HL-60/S4 (cell line): ENCODE results near the gene SARM1.

Source experiments
- in situ Hi-C: fragments of 300-500 bp; cut with MboI; formaldehyde crosslinking; loops from 2 replicates; pipeline ENCODE4 v1.14.3; 2022; ENCODE audit warnings: low sequenced_read_pairs

The SARM1 gene

DNA sequence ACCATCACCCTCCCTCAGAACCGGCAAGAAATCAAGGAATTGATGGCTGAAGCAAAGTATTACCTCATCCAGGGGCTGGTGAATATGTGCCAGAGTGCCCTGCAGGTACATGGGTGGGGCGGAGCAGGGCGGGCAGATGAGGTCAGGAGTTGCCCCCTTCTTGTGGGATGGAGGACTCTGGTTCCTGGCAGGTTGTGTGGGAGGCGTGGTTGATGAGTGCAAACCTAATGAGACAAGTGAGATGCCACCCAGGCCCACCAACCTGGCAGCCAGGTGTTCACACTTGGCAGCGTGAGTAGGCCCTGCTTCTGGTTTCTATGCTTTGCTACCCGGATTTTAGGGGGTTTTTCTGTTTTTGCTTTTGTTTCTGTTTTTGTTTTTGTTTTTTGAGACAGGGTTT lies 31.1 kb upstream of the SARM1 start:
- in situ Hi-C loops: no loop called here

DNA sequence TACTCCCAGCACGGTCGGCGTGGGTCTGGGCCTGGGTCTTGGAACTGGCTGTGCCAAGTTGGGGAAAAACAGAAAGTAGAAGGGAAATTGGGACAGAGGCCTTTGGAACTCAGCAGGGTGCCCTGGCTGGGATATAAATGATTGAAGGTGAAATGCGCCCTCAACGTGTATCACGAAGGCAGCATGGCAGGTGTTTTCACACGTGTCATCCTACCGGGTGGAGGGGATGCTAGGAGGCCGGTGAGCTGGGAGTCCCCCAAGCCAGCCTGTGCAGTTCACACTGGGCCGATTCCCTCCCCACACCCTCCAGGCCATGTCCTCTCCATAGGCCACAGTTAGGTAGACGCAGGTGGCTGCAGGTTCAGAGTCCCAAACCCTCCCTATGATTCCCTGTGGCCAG lies 30.0 kb upstream of the SARM1 start:
- in situ Hi-C loops: no loop called here

DNA sequence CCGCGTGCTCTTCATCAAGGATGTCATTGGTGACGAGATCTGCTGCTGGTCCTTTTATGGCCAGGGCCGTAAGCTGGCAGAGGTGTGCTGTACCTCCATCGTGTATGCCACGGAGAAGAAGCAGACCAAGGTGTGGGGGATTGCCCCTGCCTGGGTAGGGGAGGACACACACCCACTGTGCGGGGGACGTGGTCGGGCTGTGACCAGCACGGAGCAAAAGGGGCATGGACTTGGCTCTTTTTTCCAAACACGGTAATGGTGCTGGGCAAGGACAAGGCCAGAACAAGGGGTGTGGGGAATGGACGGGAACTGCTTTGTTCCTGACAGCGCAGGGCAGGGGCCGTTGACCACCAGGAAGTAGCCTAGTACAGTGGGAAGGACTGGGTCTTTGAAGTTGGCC lies 29.2 kb upstream of the SARM1 start:
- in situ Hi-C loops: no loop called here

DNA sequence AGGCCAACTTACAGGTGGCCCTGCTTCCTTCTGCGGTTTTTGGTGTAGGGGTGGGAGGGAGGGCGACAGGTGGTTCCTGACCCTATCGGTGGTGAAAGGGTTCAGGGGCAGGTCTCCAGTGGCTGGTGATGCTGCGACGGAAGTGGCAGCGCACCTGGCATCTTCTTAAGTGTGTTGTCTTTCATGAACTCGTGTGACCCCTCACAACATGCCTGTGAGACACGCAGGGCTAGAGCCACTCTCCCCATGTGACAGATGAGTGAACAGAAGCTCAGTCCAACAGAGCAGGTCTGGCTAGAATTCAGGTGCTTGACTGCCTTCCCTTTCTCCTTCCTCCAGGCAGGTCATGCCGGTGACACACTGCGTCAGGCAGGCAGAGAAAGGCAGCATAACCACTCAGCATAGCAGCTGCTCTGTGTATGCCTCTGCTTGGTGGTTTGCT lies 28.0 kb upstream of the SARM1 start:
- in situ Hi-C loops: no loop called here

DNA sequence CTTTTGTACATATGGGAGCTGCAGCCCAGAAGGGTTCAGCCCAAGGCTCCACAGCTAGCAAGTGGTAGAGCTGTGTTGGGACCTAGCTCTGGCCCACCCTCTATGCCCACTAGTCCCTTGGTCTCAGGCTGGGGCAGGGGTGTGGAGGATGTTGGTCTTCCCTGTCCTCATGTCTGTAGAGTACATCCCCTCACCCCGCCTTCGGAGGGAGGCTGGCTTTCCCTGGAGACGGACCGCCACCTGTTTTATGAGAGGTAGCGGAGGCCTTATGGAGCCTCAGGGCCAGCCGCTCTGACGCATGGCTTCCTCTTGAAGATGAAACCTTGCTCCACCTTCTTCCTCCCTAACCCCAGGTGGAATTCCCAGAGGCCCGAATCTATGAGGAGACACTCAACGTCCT lies 27.5 kb upstream of the SARM1 start:
- in situ Hi-C loops: no loop called here

DNA sequence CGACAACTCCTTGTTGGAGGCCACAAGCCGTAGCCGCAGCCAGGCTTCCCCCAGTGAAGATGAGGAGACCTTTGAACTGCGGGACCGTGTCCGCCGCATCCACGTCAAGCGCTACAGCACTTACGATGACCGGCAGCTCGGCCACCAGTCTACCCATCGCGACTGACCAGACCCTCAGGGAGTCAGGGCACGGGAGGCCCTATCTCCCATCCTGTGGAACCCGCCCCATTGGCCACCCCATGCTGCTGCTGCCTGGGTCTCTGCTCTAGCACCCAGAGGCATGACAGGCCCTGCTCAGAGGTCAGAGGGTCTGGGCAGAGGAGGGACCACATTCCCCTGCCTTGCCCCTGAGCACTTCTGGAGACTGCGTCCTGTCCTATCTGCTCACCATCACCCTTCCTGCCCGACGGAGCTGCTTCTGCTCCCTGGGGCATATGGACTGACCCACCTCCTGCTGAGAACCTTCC lies 27.0 kb upstream of the SARM1 start:
- in situ Hi-C loops: no loop called here

DNA sequence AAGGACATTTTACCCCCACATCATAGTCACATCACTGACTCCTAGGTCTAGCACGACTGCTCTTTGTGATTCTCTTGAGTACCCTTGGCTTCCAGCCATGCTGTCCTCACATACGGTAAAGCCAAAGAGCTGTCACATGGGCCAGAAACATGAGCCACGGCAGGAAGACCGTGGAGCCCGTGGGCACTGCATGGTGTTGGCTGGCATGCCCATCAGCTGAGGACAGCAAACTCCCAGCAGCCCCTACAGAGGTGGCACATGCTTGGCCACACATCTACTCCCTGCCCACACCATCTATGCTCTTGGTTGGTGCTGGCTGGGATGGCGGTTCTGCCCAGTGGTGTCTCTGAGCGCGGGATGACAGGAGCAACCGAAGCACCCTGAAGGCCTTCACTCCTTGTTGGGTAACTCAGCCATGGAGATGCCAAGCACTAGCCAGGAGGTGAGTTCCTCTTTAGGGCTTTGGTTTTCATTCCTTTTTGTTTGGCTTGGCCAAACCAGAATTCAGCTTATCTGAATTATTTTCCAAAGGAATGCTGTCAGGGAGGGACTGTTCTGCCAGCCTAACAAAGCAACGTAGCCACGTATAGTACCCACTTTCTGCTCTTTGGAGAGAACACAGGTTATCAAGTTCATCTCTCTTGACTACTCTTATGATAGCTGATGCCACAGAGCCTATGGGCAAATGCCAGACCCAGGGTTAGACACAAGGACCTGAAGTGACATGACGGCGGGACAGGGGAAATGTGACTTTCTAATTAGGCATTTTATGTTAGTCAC lies 25.9 kb upstream of the SARM1 start:
- in situ Hi-C loops: no loop called here

DNA sequence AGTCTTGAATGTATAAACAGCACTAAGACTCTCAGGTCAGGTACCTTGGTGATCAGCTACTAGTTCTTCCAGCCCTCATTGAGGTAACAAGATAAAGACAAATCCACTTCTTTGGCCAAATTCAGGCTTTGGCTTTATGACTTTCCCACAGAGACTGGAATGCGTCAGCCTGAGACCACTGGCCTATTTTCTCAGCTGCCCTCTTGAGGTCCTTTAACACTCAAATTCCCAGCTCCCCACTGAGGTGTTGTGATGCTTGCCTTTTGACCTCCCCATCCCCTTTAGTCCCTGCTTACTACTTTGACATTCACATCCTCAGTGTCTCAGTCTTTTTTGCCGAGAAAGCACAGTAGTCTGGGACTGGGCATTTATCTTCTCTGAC lies 25.3 kb upstream of the SARM1 start:
- in situ Hi-C loops: no loop called here

DNA sequence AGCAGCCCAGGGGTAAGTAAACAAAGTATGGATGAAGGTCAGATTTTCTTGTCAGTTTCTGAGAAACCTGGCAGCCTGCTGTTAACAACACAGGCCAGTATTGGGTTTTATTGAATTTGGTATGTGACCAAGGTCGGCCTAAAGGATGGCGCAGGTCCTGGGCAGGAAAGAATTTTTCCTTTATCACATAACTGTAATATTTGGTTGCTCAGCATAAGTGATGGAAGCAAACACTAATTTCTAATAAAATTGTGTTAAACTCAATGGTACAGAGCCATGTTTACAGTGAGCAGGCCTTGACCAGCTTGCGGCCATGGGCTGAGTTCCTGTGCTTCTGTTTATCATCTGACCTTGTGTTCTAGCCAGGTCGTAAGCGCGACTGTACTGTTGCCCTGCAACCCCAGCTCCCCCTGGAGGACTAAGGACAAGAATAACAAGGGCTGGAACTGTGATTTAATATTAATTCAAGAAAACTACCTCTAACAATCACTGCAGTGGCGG lies 24.7 kb upstream of the SARM1 start:
- in situ Hi-C loops: no loop called here

DNA sequence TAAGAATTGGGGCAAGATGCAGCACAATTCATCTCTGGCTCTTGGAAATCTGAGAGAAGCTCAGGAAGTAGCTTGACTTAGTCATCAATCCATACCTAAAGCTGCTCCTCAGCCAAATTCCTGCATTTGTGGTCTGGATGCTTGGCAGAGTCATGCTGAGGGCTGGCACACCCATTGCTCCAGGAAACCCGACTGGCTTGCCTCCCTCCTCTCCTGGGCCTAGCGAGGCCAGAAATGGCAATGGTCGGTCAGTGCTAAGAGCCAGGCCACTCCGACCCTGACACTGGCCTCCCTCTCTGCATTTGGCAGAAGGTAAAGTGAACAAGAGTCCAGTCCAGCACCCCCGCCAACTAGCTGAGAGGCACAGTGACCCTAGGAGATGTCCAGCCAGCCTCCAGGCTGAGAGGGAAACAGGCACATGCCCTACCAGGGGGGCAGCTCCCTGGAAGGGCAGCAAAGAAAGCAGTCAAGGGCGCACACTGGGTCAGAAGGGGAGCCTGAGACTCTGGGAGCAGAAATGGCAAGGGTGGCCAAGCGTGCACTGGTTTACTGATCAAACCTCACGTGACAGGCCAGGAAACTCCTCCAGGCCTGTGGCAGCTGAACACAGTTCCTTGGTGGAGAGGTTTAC lies 24.1 kb upstream of the SARM1 start:
- in situ Hi-C loops: no loop called here

DNA sequence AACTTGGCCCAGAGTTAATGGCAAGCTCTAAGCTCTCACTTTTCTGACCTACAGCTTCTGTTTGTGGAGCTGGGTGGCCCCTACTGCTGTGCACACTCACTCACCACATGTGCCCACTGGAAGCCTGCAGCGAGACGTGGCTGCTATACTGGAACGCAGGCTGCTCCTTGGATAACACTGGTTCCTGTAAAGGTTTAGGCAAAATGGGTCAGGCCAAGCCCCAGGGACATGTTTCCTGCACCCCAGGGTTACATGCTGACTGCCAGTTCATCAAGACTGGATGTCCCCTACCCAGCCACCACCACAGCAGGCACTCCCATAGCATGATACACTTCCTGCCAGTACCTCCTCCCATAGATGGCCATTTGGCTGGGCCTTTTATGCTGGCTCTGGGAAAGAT lies 22.5 kb upstream of the SARM1 start:
- in situ Hi-C loops: no loop called here

DNA sequence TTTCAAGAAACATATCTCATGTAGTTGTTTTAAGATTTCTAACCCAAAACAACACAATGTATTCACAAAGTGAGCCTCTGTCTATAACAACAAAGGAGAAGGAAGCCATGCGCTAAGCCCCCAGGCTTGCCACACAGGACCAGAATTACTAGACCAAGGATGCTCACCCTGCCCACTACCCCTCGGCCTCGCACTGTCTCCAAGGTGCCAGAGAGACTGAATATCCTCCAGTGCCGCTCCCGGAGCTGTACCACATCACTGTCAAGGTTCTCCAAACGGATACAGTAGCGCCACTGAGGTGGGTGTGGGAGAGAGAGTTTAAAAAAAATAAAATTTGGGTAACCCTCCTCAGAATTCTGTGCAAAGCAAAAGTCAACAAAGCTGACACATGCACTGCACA lies 21.2 kb upstream of the SARM1 start:
- in situ Hi-C loops: no loop called here

DNA sequence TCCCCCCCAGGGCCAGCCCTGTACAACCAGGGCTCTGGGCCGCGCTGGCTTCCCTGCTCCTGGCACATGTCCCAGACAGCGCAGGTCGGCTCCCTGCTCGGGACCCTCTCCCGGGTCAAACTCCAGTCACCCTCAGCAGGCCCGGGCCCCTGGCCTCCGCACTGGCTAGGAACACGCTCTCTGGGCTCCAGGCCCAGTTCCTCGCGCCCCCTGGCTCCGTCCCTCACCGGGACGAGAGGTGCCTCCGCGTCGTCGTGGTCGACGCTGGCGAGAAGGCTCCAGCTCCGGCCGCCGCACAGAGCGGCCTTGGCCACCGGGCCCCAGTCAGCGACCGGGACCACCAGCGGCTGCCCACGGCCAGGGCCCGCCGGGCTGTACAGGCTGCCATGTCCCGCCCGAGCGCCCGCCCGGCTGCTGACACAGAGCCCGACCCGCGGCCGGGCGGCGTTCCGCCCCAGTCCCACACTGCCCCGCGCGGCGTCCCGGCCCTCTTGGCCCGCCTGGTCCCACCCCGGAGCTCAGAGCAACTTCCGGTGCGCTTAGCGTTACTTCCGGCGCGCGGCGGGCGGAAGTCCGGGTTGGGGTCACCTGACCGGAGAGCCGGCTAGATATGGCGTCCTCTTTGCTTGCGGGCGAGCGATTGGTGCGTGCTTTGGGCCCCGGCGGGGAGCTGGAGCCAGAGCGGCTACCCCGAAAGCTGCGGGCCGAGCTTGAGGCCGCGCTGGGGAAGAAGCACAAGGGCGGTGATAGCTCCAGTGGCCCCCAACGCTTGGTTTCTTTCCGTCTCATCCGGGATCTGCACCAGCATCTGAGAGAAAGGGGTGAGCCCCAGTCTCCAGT lies 14.2 kb upstream of the SARM1 start, which contains the start of gene POLDIP2:
TSS of gene POLDIP2 (minus strand) at position 467 of the 840 bp plus-strand sequence. CDS start at position 388, 79 bp downstream.
- in situ Hi-C loops: no loop called here

DNA sequence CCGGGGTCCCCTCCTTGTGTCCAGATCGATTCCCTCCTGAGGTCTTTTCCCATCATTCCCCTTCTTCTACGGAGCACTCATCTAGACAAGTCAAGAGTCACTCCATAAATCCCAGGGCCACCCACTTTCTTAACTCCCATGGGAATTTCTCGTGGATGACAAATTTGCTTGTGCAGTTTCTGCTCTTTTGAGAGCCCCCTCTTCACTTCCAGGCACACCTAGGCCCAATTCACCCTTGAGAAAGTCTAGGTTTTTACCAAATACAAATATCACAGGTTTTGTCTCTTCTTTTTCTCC lies 13.6 kb upstream of the SARM1 start:
- in situ Hi-C loops: no loop called here

DNA sequence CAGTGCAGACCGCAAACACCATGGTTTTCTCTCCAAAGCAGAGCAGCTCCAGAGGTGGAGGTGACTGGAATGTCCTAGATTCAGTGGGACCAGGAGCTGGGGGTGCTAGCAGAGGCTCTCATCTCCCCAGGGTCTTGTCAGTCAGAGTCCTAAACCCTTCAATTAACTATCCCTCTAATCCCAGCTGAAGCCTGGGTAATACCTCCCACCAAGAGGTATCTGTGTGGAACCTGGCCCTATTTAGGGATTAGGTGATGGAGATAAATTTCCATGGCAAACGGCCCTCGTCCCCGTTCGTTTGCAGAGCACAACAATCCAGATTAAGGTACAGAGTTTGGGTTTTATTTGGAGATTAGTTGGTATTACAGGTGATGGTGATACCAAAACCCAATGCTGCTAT lies 8.3 kb upstream of the SARM1 start:
- in situ Hi-C loops: no loop called here

DNA sequence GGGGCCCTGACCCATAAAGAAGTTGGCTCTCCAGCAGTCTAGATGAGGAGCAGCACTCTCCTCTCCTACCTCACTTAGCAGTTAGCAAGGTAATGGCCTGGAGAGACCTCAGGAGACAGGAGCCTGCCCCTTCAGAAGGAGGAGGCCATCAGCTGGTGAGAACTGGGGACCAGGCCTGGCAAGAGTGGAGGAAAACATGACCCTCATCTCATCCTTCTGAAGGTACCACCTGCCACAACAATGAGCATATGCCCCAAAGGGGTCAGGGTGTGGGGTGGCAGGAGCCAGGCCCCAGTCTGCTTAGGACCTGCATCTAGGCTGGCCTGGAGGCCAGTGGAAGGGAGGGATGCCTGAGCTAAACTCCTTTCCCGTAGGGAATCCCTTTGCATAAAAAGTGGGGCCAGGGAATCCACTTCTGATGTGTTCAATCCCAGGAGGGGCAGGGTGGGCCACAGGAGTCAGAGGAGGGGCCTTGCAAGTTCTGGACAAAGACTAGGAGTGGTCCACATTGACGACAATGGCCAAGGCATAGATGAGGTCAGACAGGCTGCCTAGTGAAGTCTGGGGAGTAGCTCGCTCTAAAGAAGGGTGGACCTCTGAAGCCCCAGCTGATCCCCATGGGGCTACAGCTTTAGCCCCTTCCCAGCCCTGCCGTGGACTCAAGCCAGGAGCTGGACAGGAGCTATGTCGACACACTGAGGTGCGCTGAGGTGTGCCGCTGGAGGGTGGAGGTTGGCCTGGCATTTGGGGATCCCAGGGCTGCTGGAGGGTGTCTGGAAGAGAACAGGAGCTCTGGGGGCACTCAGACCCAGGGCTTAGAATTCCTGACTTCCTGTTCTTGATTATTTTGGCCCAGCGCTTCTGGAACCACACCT lies 7.5 kb upstream of the SARM1 start:
- in situ Hi-C loops: no loop called here

DNA sequence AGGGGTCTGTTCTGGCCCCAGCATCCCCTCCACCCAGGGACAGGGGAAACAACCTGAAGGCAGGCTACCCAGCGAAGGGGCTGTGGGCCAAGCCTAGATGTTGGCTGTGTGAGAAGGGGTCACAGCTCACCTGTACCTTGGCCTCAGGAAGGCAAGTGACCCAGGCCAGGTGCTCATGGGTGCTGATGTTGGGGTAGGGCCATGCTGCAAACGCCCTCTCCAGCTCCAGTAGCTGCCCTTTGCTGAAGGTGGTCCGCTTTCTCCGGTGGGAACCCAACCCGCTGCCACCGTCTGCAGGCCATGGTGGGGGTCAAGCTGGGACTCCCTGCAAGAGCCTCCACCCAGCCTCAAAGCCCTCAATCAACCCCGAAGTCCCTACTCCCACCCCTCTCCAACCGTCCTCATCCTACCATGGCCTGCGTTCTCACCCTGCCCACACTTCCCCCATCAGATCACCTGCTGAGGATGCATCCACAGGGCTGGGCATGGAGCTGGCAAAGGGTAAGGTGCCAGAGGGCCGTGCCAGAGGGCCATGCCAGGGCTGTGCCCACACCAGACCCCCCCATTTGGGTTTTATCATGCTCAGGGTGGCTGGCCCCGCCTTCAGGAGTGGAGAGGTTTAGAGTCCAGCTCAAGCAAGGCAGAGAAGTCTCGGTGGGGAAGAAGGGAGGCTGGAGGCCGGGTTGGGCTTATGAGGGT lies 6.7 kb upstream of the SARM1 start, which contains the start of gene SEBOX:
TSS of gene SEBOX (minus strand) at position 535 of the 699 bp plus-strand sequence. CDS start at position 487, 48 bp downstream.
- in situ Hi-C loops: no loop called here

DNA sequence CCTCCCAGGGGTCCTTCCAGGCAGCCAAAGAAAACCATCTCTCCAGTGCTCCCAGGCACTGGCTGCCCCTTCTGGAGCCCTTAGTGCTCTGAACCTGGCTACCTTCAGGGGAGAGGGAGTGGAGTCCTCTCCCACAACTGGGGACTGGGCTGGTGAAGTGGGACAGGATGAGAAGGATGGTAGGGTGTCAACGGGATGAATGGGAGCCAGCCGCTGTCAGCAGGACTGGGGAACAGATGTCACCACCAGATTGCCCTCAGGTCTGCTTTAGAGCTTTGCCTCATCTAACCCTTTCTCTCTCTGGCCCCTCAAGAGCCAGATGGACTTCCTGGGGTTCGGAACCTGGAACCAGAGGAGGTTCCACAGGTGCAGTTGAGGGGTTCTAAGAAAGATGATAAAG lies 6.0 kb upstream of the SARM1 start:
- in situ Hi-C loops: no loop called here

DNA sequence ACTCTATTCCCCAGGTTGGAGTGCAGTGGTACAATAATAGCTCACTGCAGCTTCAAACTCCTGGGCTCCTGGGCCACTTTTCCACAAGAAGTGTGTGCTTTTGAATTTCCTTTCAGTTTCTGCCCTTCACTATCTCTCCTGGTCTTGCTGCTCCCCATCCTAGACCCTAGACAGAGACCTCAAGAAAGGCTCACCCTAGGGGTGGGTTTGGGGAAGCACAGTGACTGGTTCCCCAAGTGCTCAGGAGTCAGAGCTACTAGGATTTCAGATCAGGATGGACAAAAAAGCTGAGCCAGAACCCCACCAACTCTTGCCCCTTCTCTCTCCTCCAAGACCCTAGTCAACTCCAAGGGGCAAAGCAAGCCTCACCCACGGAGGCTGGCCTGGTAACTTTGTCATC lies 4.9 kb upstream of the SARM1 start:
- in situ Hi-C loops: no loop called here
